Keratinocyte (primary cell): ENCODE data around the gene TP73. TPM values are rescaled to one million over a fixed set of nuclear protein-coding genes. Genes with fewer than 3 reads are reported as not detected.
A peak's percentile ranks its signal among the peaks of the same experiment; 100 is the strongest.

Experiments used
- DNase-seq: peaks from one replicate; pipeline ENCODE4 v3.0.0-alpha.2; 2011; ENCODE audit warnings: low read depth, missing footprints, low spot score
- FAIRE-seq: peaks from 2 replicates; lab custom pipeline; 2011; peaks lifted over from hg19 to GRCh38; lab: Jason Lieb, UNC
- H2AFZ ChIP-seq: 2 replicates; pipeline ENCODE4 v1.6.0; 2012; ENCODE audit warnings: low read length, control low read depth, inconsistent platforms; ENCODE audit not compliant: control insufficient read depth
- H3K27ac ChIP-seq: 2 replicates; pipeline ENCODE4 v1.5.1; 2011; ENCODE audit warnings: low read length; ENCODE audit not compliant: control insufficient read depth, insufficient read depth
- H3K27me3 ChIP-seq: 3 replicates; pipeline ENCODE4 v1.6.0; 2011; ENCODE audit warnings: low read length; ENCODE audit not compliant: control insufficient read depth, insufficient read depth; ENCODE audit errors: extremely low read depth
- H3K36me3 ChIP-seq, 2 experiments: 2 replicates in 1 of 2; 3 replicates in 1 of 2; pipeline ENCODE4 v1.5.1; 2011; ENCODE audit warnings: low read length in 2 of 2, mild to moderate bottlenecking in 1 of 2; ENCODE audit not compliant: control insufficient read depth in 2 of 2, insufficient read depth in 2 of 2; ENCODE audit errors: extremely low read depth in 1 of 2
- H3K4me1 ChIP-seq: 3 replicates; pipeline ENCODE4 v1.5.1; 2011; ENCODE audit warnings: low read length; ENCODE audit not compliant: control insufficient read depth, insufficient read depth; ENCODE audit errors: extremely low read depth
- H3K4me2 ChIP-seq: 3 replicates; pipeline ENCODE4 v1.6.0; 2011; ENCODE audit warnings: low read depth, low read length; ENCODE audit not compliant: control insufficient read depth, insufficient read depth; ENCODE audit errors: extremely low read depth
- H3K4me3 ChIP-seq, 3 experiments: fragments of 200-600 bp in 1 of 3; sonication (generic) in 1 of 3; 2 replicates in 2 of 3; 3 replicates in 1 of 3; pipeline ENCODE4 v1.5.1; 2011 to 2016; ENCODE audit warnings: low read length in 3 of 3, mild to moderate bottlenecking in 3 of 3, control low read depth in 2 of 3, inconsistent platforms in 1 of 3, low read depth in 1 of 3, mixed read lengths in 1 of 3, mixed run types in 1 of 3, moderate library complexity in 1 of 3; ENCODE audit not compliant: control insufficient read depth in 2 of 3, insufficient read depth in 2 of 3; ENCODE audit errors: extremely low read depth in 1 of 3
- H3K79me2 ChIP-seq: 2 replicates; pipeline ENCODE4 v1.6.0; 2012; ENCODE audit warnings: low read length; ENCODE audit not compliant: control insufficient read depth, insufficient read depth
- H3K9ac ChIP-seq: 3 replicates; pipeline ENCODE4 v1.6.0; 2011; ENCODE audit warnings: low read length; ENCODE audit not compliant: control insufficient read depth, insufficient read depth; ENCODE audit errors: extremely low read depth
- H3K9me1 ChIP-seq: 3 replicates; pipeline ENCODE4 v1.6.0; 2011; ENCODE audit warnings: low read length; ENCODE audit not compliant: control insufficient read depth, insufficient read depth; ENCODE audit errors: extremely low read depth
- H3K9me3 ChIP-seq: 2 replicates; pipeline ENCODE4 v1.5.1; 2012; ENCODE audit warnings: low read depth, low read length; ENCODE audit not compliant: control insufficient read depth
- H4K20me1 ChIP-seq: 3 replicates; pipeline ENCODE4 v1.6.0; 2011; ENCODE audit warnings: low read length; ENCODE audit not compliant: control insufficient read depth, insufficient read depth; ENCODE audit errors: extremely low read depth
- EZH2 ChIP-seq: IDR thresholded peaks from one replicate; pipeline ENCODE4 v1.6.1; 2012; ENCODE audit warnings: inconsistent platforms, mild to moderate bottlenecking, low read length, moderate library complexity
- dilution Hi-C: fragments of 300-500 bp; cut with MboI; formaldehyde crosslinking; loops from one replicate; pipeline ENCODE4 v1.7.0; 2020; ENCODE audit warnings: low sequenced_read_pairs; ENCODE audit not compliant: extremely low pct_ligation_motif_present
- polyA plus RNA-seq, 5 experiments: library from polyadenylated mRNA; depleted of rRNA in 3 of 5; stranded (reverse) in 3 of 5; stranded (forward) in 1 of 5; unstranded in 1 of 5; fragments of >200 nt; gene quantifications; 1 replicate in 1 of 5; 2 replicates in 3 of 5; 3 replicates in 1 of 5; pipeline versions ENCODE4 v1.2.1 to v1.2.3, GENCODE V29; 2011 to 2012; ENCODE audit warnings: missing spikeins in 2 of 5, low read depth in 1 of 5, low replicate concordance in 1 of 5
- TF ChIP-seq, protein P1 (sequence below), 3 experiments: IDR thresholded peaks in 1 of 3; conservative IDR thresholded peaks in 1 of 3; optimal IDR thresholded peaks in 1 of 3; 2 replicates in 2 of 3; 3 replicates in 1 of 3; pipeline versions ENCODE3 to v1.5.1; 2011; ENCODE audit warnings: low read length in 3 of 3, mild to moderate bottlenecking in 3 of 3, moderate library complexity in 2 of 3, control low read depth in 1 of 3, inconsistent platforms in 1 of 3; ENCODE audit not compliant: insufficient read depth in 2 of 3; ENCODE audit errors: extremely low read depth in 1 of 3

Gene TP73
- polyA plus RNA-seq, 1 donor (not counting 4 experiments of a cell fraction or from before 2014, with no cell fraction given): 0.14 TPM

DNA sequence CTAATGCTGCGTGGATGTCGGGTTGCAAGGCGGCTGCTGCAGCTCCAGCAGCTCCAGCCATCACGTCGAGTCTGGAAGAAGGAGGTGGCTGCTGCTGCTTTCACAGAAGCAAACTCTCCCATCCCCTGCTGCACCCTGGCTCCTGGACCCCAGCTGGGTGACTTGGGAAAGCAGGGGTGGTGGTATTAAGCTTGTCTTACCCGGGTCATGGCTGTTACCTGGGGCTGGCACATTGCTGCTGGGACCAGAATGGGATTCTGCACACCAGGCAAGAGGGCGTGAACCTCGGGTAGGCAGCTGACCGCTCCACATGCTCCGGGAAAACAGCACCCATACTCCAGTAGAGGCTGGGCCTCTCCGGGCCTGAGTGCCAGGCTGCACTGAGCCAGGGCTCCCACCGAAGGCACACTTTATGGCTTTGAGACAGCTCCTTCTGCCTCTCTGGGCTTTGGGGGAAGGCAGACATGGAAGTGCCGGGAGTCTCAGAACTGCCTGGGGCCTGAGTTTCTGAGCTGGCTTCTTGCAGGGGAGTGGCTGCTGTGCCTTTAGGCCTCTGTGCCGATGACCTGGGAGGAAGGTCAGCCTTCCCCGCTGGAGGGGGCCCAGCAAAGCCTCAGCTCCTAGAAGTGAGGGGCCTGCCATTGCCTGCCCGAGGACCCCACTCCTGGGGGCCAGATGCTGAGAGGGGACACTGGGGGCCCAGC is 121.4 kb downstream of the TP73 start:
- H3K27me3 ChIP-seq: no peaks in the 10 kb centered on the region
- no peak overlapping the region for H3K9ac ChIP-seq
- H3K27ac ChIP-seq: no peak overlapping the region
- H3K9me3 ChIP-seq: no peaks in the 10 kb centered on the region
- no peaks in the 10 kb centered on the region for H4K20me1 ChIP-seq
- TF ChIP-seq EZH2: no peak
- TF ChIP-seq, protein P1, sequence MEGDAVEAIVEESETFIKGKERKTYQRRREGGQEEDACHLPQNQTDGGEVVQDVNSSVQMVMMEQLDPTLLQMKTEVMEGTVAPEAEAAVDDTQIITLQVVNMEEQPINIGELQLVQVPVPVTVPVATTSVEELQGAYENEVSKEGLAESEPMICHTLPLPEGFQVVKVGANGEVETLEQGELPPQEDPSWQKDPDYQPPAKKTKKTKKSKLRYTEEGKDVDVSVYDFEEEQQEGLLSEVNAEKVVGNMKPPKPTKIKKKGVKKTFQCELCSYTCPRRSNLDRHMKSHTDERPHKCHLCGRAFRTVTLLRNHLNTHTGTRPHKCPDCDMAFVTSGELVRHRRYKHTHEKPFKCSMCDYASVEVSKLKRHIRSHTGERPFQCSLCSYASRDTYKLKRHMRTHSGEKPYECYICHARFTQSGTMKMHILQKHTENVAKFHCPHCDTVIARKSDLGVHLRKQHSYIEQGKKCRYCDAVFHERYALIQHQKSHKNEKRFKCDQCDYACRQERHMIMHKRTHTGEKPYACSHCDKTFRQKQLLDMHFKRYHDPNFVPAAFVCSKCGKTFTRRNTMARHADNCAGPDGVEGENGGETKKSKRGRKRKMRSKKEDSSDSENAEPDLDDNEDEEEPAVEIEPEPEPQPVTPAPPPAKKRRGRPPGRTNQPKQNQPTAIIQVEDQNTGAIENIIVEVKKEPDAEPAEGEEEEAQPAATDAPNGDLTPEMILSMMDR (optimal IDR thresholded peaks at IDR 0.05 in 1 of 3, IDR thresholded peaks at IDR 0.05 in 1 of 3, conservative IDR thresholded peaks at IDR 0.05 in 1 of 3; ENCODE audit: extremely low read depth in 1 of 3, insufficient read depth in 2 of 3, low read length in 3 of 3): no peak
- H3K9me1 ChIP-seq: no peaks in the 10 kb centered on the region
- no peak overlapping the region for H3K4me3 ChIP-seq
- no peak for FAIRE-seq
- H2AFZ ChIP-seq: no peak overlapping the region
- peaks cover 5% of the 10 kb centered on the region for H3K4me1 ChIP-seq
- dilution Hi-C loops: no loop called here
- peak overlapping the region; percentile 71 for H3K4me2 ChIP-seq
- no peaks in the 10 kb centered on the region for H3K36me3 ChIP-seq
- DNase-seq: no peak
- H3K79me2 ChIP-seq: no peaks in the 10 kb centered on the region

GRCh38 chr1:3774276-3774945 is 122.1 kb downstream of the TP73 start:
- H3K27ac ChIP-seq: no peak overlapping the region
- no peaks in the 10 kb centered on the region for H4K20me1 ChIP-seq
- peaks cover 5% of the 10 kb centered on the region for H3K4me1 ChIP-seq
- H3K9me1 ChIP-seq: no peaks in the 10 kb centered on the region
- H3K4me3 ChIP-seq: no peak overlapping the region
- H3K27me3 ChIP-seq: no peaks in the 10 kb centered on the region
- no peak for TF ChIP-seq EZH2
- TF ChIP-seq, protein P1 (optimal IDR thresholded peaks at IDR 0.05 in 1 of 3, IDR thresholded peaks at IDR 0.05 in 1 of 3, conservative IDR thresholded peaks at IDR 0.05 in 1 of 3; ENCODE audit: extremely low read depth in 1 of 3, insufficient read depth in 2 of 3, low read length in 3 of 3): no peak
- dilution Hi-C loops: no loop called here
- peaks cover 0 to 4% of the 10 kb centered on the region in 2 experiments for H3K36me3 ChIP-seq
- no peak overlapping the region for H2AFZ ChIP-seq
- H3K9me3 ChIP-seq: no peaks in the 10 kb centered on the region
- DNase-seq: no peak
- no peak overlapping the region for H3K9ac ChIP-seq
- no peak for FAIRE-seq
- H3K4me2 ChIP-seq: no peak overlapping the region
- H3K79me2 ChIP-seq: no peaks in the 10 kb centered on the region
